PC-3 (cell line): ENCODE measurements around the gene SH3PXD2A. TPM values are rescaled to one million over a fixed set of nuclear protein-coding genes. Genes with fewer than 3 reads are reported as not detected.
A peak's percentile ranks its signal among the peaks of the same experiment; 100 is the strongest.

Source experiments
- ATAC-seq: fragments of 200-7000 bp; cut with Tn5 transposase; 2 replicates; pipeline ENCODE4 v1.9.1; 2020; ENCODE audit warnings: mild to moderate bottlenecking, moderate library complexity
- BruUV-seq: library from RNA; stranded (reverse); fragments of 400-500 nt; replicated peaks from 2 replicates; lab custom pipeline; 2021; lab: Mats Ljungman, UMichigan
- CTCF ChIA-PET: fragments of 300-600 bp; sonication (Branson Sonifier 250); formaldehyde crosslinking; loops from one replicate; lab custom pipeline; 2022; ENCODE audit warnings: antibody characterized with exemption; lab: Charles Lee
- POLR2A ChIA-PET: fragments of 300-600 bp; sonication (Branson Sonifier 250); formaldehyde crosslinking; loops from one replicate; lab custom pipeline; 2022; ENCODE audit warnings: antibody characterized with exemption; ENCODE audit not compliant: unreplicated experiment; lab: Charles Lee
- DNase-seq: peaks from one replicate; pipeline ENCODE4 v3.0.0-alpha.2; 2015
- H2AFZ ChIP-seq: fragments of 300-600 bp; sonication (generic); 2 replicates; pipeline ENCODE4 v1.6.0; 2016; ENCODE audit warnings: antibody characterized with exemption, low read length
- H3F3A ChIP-seq: fragments of 300-600 bp; sonication (generic); one replicate; pipeline ENCODE4 v1.6.0; 2017; ENCODE audit warnings: antibody characterized with exemption, low read length, control low read depth, mild to moderate bottlenecking; ENCODE audit not compliant: unreplicated experiment
- H3K27ac ChIP-seq: fragments of 300-600 bp; sonication (generic); 2 replicates; pipeline ENCODE4 v1.5.1; 2016; ENCODE audit warnings: mild to moderate bottlenecking, low read length
- H3K27me3 ChIP-seq: fragments of 300-600 bp; sonication (generic); 2 replicates; pipeline ENCODE4 v1.6.1; 2016; ENCODE audit warnings: low read length, mixed read lengths
- H3K36me3 ChIP-seq: fragments of 300-600 bp; sonication (generic); 2 replicates; pipeline ENCODE4 v1.6.1; 2016; ENCODE audit warnings: low read depth, mixed run types, low read length, mixed read lengths
- H3K4me1 ChIP-seq: fragments of 300-600 bp; sonication (generic); 2 replicates; pipeline ENCODE4 v1.5.1; 2016; ENCODE audit warnings: low read length; ENCODE audit not compliant: insufficient read depth
- H3K4me2 ChIP-seq: fragments of 300-600 bp; sonication (generic); 2 replicates; pipeline ENCODE4 v1.6.0; 2016; ENCODE audit warnings: low read length
- H3K4me3 ChIP-seq: fragments of 300-600 bp; sonication (generic); 2 replicates; pipeline ENCODE4 v1.5.1; 2016; ENCODE audit warnings: mild to moderate bottlenecking, low read length, mixed read lengths
- H3K79me2 ChIP-seq: fragments of 300-600 bp; sonication (generic); 2 replicates; pipeline ENCODE4 v1.6.1; 2017; ENCODE audit warnings: low read length, mixed read lengths
- H3K9ac ChIP-seq: fragments of 300-600 bp; sonication (generic); 2 replicates; pipeline ENCODE4 v1.6.0; 2016; ENCODE audit warnings: mild to moderate bottlenecking, low read length
- H3K9me2 ChIP-seq: fragments of 300-600 bp; sonication (generic); replicated peaks from 2 replicates; pipeline ENCODE4 v1.6.1; 2016; ENCODE audit warnings: mixed run types, low read length, mixed read lengths
- H3K9me3 ChIP-seq: fragments of 300-600 bp; sonication (generic); 2 replicates; pipeline ENCODE4 v1.6.1; 2016; ENCODE audit warnings: low read length, mixed read lengths
- H4K20me1 ChIP-seq: fragments of 300-600 bp; sonication (generic); 2 replicates; pipeline ENCODE4 v1.6.1; 2016; ENCODE audit warnings: low read length, mixed read lengths
- EZH2 ChIP-seq: fragments of 300-600 bp; sonication (generic); IDR thresholded peaks from one replicate; pipeline ENCODE4 v1.6.1; 2017; ENCODE audit warnings: antibody characterized with exemption, mild to moderate bottlenecking, low read length; ENCODE audit not compliant: unreplicated experiment
- EZH2phosphoT487 ChIP-seq: fragments of 300-600 bp; sonication (generic); IDR thresholded peaks from 2 replicates; pipeline ENCODE4 v1.6.1; 2018; ENCODE audit warnings: mild to moderate bottlenecking, antibody characterized with exemption, low read length, borderline replicate concordance
- intact Hi-C: fragments of 100-400 bp; cut with micrococcal nuclease; formaldehyde crosslinking; loops from 2 replicates; pipeline ENCODE4 v1.9.0; 2023
- total RNA-seq: library from RNA; depleted of rRNA; stranded (reverse); fragments of >200 nt; gene quantifications from 2 replicates; pipeline ENCODE4 v1.2.3, GENCODE V29; 2014
- TF ChIP-seq, protein P1 (sequence below): fragments of 300-600 bp; sonication (generic); conservative IDR thresholded peaks from 2 replicates; pipeline ENCODE4 v1.5.1; 2017; ENCODE audit warnings: antibody characterized with exemption, low read depth, mild to moderate bottlenecking, low read length

Gene SH3PXD2A
- total RNA-seq, 1 experiment from 2014 or later = 3.4 TPM

DNA sequence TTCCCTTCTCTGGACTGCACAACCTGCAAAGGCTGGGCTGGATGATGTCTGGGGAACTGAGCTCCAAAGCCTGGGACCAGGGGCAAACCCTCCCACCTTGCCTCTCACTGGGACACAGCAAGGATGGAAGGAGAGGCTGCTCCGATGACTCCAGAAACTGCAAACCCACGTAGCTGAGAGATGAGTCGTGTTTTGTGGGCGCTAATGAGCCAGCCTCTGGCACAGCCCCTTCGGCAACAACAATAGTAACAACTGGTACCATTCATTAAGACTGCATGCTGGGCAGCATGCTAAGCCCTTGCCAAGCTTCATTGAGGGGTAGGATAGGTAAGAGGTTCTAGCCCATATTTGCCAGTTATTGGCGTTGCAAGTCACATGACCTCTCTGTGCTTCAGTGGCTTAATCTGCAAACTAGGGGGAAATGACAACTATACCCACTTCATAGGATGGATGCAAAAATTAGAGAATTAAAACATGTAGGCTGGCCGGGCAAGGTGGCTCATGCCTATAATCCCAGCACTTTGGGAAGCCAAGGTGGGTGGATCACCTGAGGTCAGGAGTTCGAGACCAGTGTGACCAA lies 145.9 kb downstream of the SH3PXD2A start:
- Histone ChIP-seq H3K27me3 (no peaks in the 10 kb centered on the region), H3K9me2 (no peaks in the 10 kb centered on the region), H3F3A (no peaks in the 10 kb centered on the region), H2AFZ (no peak overlapping the region), H3K4me2 (peak overlapping the region; percentile 34; the same call in 1 of the 2 replicates), H3K79me2 (no peaks in the 10 kb centered on the region), H3K9ac (no peak overlapping the region), H3K36me3 (no peaks in the 10 kb centered on the region), H4K20me1 (no peaks in the 10 kb centered on the region), H3K27ac (peak overlapping the region; percentile 38), H3K4me1 (peaks cover 18% of the 10 kb centered on the region), H3K4me3 (no peak overlapping the region), H3K9me3 (no peaks in the 10 kb centered on the region)
- TF ChIP-seq EZH2phosphoT487 (no peak), EZH2 (no peak)
- TF ChIP-seq, protein P1, sequence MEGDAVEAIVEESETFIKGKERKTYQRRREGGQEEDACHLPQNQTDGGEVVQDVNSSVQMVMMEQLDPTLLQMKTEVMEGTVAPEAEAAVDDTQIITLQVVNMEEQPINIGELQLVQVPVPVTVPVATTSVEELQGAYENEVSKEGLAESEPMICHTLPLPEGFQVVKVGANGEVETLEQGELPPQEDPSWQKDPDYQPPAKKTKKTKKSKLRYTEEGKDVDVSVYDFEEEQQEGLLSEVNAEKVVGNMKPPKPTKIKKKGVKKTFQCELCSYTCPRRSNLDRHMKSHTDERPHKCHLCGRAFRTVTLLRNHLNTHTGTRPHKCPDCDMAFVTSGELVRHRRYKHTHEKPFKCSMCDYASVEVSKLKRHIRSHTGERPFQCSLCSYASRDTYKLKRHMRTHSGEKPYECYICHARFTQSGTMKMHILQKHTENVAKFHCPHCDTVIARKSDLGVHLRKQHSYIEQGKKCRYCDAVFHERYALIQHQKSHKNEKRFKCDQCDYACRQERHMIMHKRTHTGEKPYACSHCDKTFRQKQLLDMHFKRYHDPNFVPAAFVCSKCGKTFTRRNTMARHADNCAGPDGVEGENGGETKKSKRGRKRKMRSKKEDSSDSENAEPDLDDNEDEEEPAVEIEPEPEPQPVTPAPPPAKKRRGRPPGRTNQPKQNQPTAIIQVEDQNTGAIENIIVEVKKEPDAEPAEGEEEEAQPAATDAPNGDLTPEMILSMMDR = no peak
- POLR2A ChIA-PET = no interaction called here
- intact Hi-C loops = no loop called here
- no TSS peak for BruUV-seq
- ATAC-seq = peak; percentile 77
- CTCF ChIA-PET = interaction anchor here (0.6 kb wide), 1 partner anchor 185 kb away, joined by 14 read pairs; no protein-coding TSS in a partner anchor
- peak; percentile 74 for DNase-seq

DNA sequence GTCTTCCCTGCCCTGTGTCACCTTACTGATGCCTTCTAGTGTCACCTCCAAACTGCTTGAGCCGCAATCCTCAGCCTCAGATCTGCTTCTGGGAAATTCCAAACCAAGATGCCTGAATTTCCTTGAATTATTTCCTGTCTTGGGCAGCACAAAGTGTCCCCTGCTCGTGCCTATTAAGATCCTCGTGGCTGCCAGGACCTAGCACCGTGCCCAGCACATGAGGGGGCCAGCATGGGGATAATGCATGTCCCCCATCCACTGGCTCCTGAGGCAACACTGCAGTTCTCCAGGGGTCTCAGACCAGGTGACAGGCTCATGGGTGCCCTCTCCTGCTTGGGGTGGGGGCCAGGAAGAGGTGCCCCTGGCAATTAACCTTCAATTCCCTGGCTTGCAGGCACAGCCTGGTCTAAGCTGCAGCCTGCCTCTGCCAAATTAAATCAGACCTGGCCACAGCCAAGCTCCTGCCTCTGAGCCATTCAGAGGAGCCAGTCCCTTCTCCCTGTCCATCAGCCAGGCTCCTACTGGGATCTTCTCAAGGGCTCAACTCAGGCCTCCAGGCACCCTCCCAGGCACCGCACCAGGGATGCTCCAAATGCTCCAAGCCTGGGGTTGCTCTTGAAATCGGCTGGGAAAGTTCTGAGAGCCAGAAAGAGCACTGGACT lies 146.6 kb downstream of the SH3PXD2A start:
- Histone ChIP-seq H2AFZ (no peak overlapping the region), H3K79me2 (no peaks in the 10 kb centered on the region), H4K20me1 (no peaks in the 10 kb centered on the region), H3F3A (no peaks in the 10 kb centered on the region), H3K9ac (no peak overlapping the region), H3K9me2 (no peaks in the 10 kb centered on the region), H3K36me3 (no peaks in the 10 kb centered on the region), H3K9me3 (no peaks in the 10 kb centered on the region), H3K4me1 (peaks cover 18% of the 10 kb centered on the region), H3K27ac (peak overlapping the region; percentile 38), H3K27me3 (no peaks in the 10 kb centered on the region), H3K4me2 (peak overlapping the region; percentile 34; the same call in 1 of the 2 replicates), H3K4me3 (no peak overlapping the region)
- intact Hi-C loops = no loop called here
- BruUV-seq = no TSS peak
- ChIA-PET POLR2A (no interaction called here), CTCF (no interaction called here)
- ATAC-seq (no peak), DNase-seq (no peak)
- TF ChIP-seq EZH2 (no peak), EZH2phosphoT487 (no peak)
- TF ChIP-seq, protein P1 = no peak

DNA sequence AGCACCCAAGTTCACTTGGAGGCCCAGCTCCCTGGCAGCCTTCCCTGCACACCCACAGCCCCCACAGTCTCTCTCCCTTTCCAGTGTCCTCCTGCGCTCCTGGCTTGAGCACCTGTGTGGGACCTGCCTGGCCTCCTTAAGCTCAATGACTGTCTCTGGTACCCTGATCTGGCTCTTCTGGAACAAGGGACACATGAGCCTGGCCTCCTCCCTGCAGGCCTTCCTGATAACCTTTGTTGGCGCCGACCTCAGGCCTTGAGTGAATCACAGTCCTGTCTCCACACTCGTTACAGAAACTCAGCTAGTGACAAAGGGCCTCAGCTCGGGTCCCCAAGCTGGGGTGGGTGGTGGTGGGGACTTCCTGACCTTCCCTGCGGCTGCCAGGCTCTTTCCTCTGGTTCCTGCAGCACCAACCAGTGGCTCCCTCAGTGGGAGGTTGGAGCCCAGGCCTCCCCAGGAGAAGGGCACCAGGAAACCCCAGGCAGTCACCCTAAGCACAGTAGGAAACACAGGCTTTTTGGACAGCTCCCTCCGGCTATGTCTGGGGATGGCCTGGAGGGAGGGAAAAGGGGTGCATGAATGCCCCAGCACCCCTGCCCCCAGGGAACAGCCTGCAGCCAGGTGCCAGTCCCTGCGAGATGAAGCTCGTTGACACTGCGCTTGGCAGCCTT lies 147.3 kb downstream of the SH3PXD2A start:
- peaks cover 18% of the 10 kb centered on the region for H3K4me1 ChIP-seq
- no peaks in the 10 kb centered on the region for H3K36me3 ChIP-seq
- no peak overlapping the region for H3K27ac ChIP-seq
- no peak for ATAC-seq
- no peaks in the 10 kb centered on the region for H3K9me3 ChIP-seq
- H3K9me2 ChIP-seq = no peaks in the 10 kb centered on the region
- no peaks in the 10 kb centered on the region for H3K79me2 ChIP-seq
- no TSS peak for BruUV-seq
- H3K4me2 ChIP-seq = no peak overlapping the region
- H3K9ac ChIP-seq = no peak overlapping the region
- no peaks in the 10 kb centered on the region for H3K27me3 ChIP-seq
- H3K4me3 ChIP-seq = no peak overlapping the region
- H4K20me1 ChIP-seq = no peaks in the 10 kb centered on the region
- TF ChIP-seq EZH2phosphoT487 (no peak), EZH2 (no peak)
- TF ChIP-seq, protein P1 = no peak
- POLR2A ChIA-PET = no interaction called here
- intact Hi-C loops = no loop called here
- H3F3A ChIP-seq = no peaks in the 10 kb centered on the region
- CTCF ChIA-PET = no interaction called here
- DNase-seq = no peak
- H2AFZ ChIP-seq = no peak overlapping the region
